Neural progenitor cell (in vitro differentiated cells): ENCODE data around the gene DOK5. TPM values are rescaled to one million over a fixed set of nuclear protein-coding genes. Genes with fewer than 3 reads are reported as not detected.

Experiments used
- DNase-seq: peaks from one replicate; pipeline ENCODE4 v3.0.0-alpha.2; 2016; ENCODE audit warnings: low spot score
- H2AFZ ChIP-seq: fragments of 200-600 bp; sonication (generic); replicated peaks from 2 replicates; pipeline ENCODE4 v1.6.1; 2016; ENCODE audit warnings: antibody characterized with exemption
- H3F3A ChIP-seq: fragments of 200-600 bp; sonication (generic); 2 replicates; pipeline ENCODE4 v1.6.1; 2016; ENCODE audit warnings: antibody characterized with exemption, low read depth
- H3K27ac ChIP-seq: fragments of 200-600 bp; sonication (generic); 2 replicates; pipeline ENCODE4 v1.5.1; 2016; ENCODE audit warnings: mild to moderate bottlenecking
- H3K27me3 ChIP-seq: fragments of 200-600 bp; sonication (generic); 2 replicates; pipeline ENCODE4 v1.6.1; 2016; ENCODE audit warnings: mild to moderate bottlenecking, moderate library complexity
- H3K36me3 ChIP-seq: fragments of 200-600 bp; sonication (generic); 2 replicates; pipeline ENCODE4 v1.5.1; 2016
- H3K4me1 ChIP-seq: fragments of 200-600 bp; sonication (generic); 2 replicates; pipeline ENCODE4 v1.6.1; 2016; ENCODE audit warnings: mixed run types
- H3K4me2 ChIP-seq: fragments of 200-600 bp; sonication (generic); 2 replicates; pipeline ENCODE4 v1.6.1; 2016
- H3K4me3 ChIP-seq: fragments of 200-600 bp; sonication (generic); 2 replicates; pipeline ENCODE4 v1.5.1; 2016
- H3K79me2 ChIP-seq: fragments of 200-600 bp; sonication (generic); 2 replicates; pipeline ENCODE4 v1.6.1; 2016; ENCODE audit warnings: low read depth
- H3K9ac ChIP-seq: fragments of 200-600 bp; sonication (generic); 2 replicates; pipeline ENCODE4 v1.6.1; 2016
- H3K9me3 ChIP-seq: fragments of 200-600 bp; sonication (generic); 2 replicates; pipeline ENCODE4 v1.5.1; 2016; ENCODE audit warnings: low read depth
- H4K20me1 ChIP-seq: fragments of 200-600 bp; sonication (generic); 2 replicates; pipeline ENCODE4 v1.6.1; 2016; ENCODE audit warnings: low read depth
- H3K27ac Mint-ChIP-seq: 3 replicates; pipeline ENCODE4 v1.8.0; 2021; ENCODE audit warnings: mixed read lengths
- H3K27me3 Mint-ChIP-seq: 2 replicates; pipeline ENCODE4 v1.8.0; 2022; ENCODE audit warnings: low read depth, mild to moderate bottlenecking, inconsistent platforms, moderate library complexity, mixed read lengths; ENCODE audit not compliant: insufficient read depth
- H3K36me3 Mint-ChIP-seq: 3 replicates; pipeline ENCODE4 v1.8.0; 2021; ENCODE audit warnings: mixed read lengths
- H3K4me1 Mint-ChIP-seq: 3 replicates; pipeline ENCODE4 v1.8.0; 2021; ENCODE audit warnings: mixed read lengths
- H3K4me3 Mint-ChIP-seq: 3 replicates; pipeline ENCODE4 v1.8.0; 2021; ENCODE audit warnings: mild to moderate bottlenecking, moderate library complexity, mixed read lengths
- H3K9me3 Mint-ChIP-seq: 3 replicates; pipeline ENCODE4 v1.8.0; 2020; ENCODE audit warnings: mixed read lengths
- EZH2 ChIP-seq: fragments of 200-600 bp; sonication (generic); IDR thresholded peaks from 2 replicates; pipeline ENCODE4 v1.6.1; 2017; ENCODE audit warnings: antibody characterized with exemption, mild to moderate bottlenecking, moderate library complexity
- EZH2phosphoT487 ChIP-seq: fragments of 200-600 bp; sonication (generic); IDR thresholded peaks from 2 replicates; pipeline ENCODE4 v1.6.1; 2017; ENCODE audit warnings: antibody characterized with exemption
- total RNA-seq: library from RNA; depleted of rRNA; stranded (reverse); fragments of >200 nt; gene quantifications from 2 replicates; pipeline ENCODE4 v1.2.3, GENCODE V29; 2015; ENCODE audit warnings: low replicate concordance
- TF ChIP-seq, protein P1 (sequence below): fragments of 200-600 bp; sonication (generic); IDR thresholded peaks from 2 replicates; pipeline ENCODE4 v1.5.1; 2017; ENCODE audit warnings: antibody characterized with exemption, mild to moderate bottlenecking

The DOK5 gene
- total RNA-seq, 1 donor from 2014 or later: 3.1 TPM

DNA sequence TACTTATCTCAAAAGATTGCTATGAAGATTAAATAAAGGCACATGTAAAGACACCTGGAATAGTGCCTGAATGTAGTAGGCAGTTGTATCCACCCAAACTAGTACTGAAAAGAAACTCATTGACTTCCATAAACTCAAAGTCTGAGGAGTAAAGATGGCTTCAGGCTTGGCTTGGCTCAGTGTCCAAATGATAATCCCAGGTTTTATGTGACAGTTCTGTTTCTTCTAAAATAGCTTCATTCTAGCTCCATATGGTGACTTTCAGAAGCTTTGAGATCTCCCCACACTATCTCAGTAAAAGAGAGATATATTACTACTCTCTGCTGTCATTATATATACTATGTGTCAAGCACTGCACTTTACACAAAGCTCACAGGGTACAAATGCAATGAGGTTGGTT is 121.3 kb downstream of the DOK5 start:
- H3K9ac ChIP-seq: no peak overlapping the region
- Mint-ChIP-seq H3K27me3 (no peaks in the 10 kb centered on the region), H3K36me3 (peaks cover 34% of the 10 kb centered on the region), H3K9me3 (peaks cover 7% of the 10 kb centered on the region), H3K4me1 (no peaks in the 10 kb centered on the region), H3K4me3 (no peak overlapping the region), H3K27ac (no peak overlapping the region)
- TF ChIP-seq EZH2: no peak
- TF ChIP-seq, protein P1, sequence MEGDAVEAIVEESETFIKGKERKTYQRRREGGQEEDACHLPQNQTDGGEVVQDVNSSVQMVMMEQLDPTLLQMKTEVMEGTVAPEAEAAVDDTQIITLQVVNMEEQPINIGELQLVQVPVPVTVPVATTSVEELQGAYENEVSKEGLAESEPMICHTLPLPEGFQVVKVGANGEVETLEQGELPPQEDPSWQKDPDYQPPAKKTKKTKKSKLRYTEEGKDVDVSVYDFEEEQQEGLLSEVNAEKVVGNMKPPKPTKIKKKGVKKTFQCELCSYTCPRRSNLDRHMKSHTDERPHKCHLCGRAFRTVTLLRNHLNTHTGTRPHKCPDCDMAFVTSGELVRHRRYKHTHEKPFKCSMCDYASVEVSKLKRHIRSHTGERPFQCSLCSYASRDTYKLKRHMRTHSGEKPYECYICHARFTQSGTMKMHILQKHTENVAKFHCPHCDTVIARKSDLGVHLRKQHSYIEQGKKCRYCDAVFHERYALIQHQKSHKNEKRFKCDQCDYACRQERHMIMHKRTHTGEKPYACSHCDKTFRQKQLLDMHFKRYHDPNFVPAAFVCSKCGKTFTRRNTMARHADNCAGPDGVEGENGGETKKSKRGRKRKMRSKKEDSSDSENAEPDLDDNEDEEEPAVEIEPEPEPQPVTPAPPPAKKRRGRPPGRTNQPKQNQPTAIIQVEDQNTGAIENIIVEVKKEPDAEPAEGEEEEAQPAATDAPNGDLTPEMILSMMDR: no peak
- no peak for TF ChIP-seq EZH2phosphoT487
- H3K36me3 ChIP-seq: no peaks in the 10 kb centered on the region
- H3K27ac ChIP-seq: no peak overlapping the region
- H3K4me3 ChIP-seq: no peak overlapping the region
- no peaks in the 10 kb centered on the region for H3K27me3 ChIP-seq
- H3K79me2 ChIP-seq: no peaks in the 10 kb centered on the region
- H3F3A ChIP-seq: no peaks in the 10 kb centered on the region
- H3K4me1 ChIP-seq: no peaks in the 10 kb centered on the region
- no peaks in the 10 kb centered on the region for H3K9me3 ChIP-seq
- H3K4me2 ChIP-seq: no peak overlapping the region
- no peak for DNase-seq
- H4K20me1 ChIP-seq: no peaks in the 10 kb centered on the region
- no peak overlapping the region for H2AFZ ChIP-seq

DNA sequence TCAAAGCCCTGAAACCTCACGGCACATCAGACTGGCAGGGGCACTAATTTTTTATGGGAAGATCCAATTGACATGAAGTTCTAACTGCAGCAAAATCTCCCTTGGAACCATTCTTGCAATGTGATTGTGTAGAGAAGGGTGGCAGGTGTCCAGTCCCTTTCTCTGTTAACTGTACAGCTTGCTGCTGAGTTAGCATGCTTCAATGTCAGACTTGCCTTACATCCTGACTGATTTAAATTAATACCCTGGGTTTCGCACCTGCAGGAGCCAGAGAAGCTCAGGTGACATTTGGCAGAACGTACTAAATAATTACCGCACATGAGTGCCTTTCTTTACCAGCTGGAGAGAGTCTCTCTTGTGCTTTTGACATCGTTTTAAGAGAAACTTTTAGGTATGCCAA is 123.0 kb downstream of the DOK5 start:
- H3K4me3 ChIP-seq: no peak overlapping the region
- Mint-ChIP-seq H3K9me3 (peaks cover 7% of the 10 kb centered on the region), H3K27me3 (no peaks in the 10 kb centered on the region), H3K4me3 (no peak overlapping the region), H3K4me1 (peaks cover 2% of the 10 kb centered on the region), H3K27ac (peak overlapping the region; percentile 17), H3K36me3 (peaks cover 28% of the 10 kb centered on the region)
- no peak for TF ChIP-seq EZH2phosphoT487
- no peak for TF ChIP-seq EZH2
- TF ChIP-seq, protein P1: no peak
- H3K27ac ChIP-seq: no peak overlapping the region
- no peak overlapping the region for H2AFZ ChIP-seq
- no peaks in the 10 kb centered on the region for H3K9me3 ChIP-seq
- no peaks in the 10 kb centered on the region for H3F3A ChIP-seq
- no peaks in the 10 kb centered on the region for H3K4me1 ChIP-seq
- H3K9ac ChIP-seq: no peak overlapping the region
- no peak for DNase-seq
- H3K4me2 ChIP-seq: no peak overlapping the region
- no peaks in the 10 kb centered on the region for H4K20me1 ChIP-seq
- H3K36me3 ChIP-seq: no peaks in the 10 kb centered on the region
- no peaks in the 10 kb centered on the region for H3K79me2 ChIP-seq
- H3K27me3 ChIP-seq: no peaks in the 10 kb centered on the region

DNA sequence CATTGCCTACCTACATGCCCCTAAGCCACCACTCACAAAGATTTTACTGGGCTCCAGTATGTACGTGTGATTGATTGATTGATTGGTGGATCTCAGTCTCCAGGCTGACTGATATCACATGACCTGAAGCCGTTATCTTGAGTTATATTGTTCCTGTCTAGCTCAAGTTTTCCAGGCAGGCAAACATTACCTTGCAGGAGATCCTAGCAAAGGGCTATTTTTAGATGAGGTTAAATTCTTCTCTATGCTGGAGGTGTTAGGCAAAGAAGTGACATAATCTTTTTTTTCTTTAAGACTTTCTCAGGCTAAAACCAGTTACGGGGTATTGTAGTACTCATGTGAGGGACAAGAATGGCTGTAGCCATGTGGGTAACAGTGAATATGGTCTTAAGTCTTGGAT is 125.2 kb downstream of the DOK5 start:
- Mint-ChIP-seq H3K4me3 (no peak overlapping the region), H3K4me1 (peaks cover 5% of the 10 kb centered on the region), H3K36me3 (peaks cover 22% of the 10 kb centered on the region), H3K27me3 (no peaks in the 10 kb centered on the region), H3K9me3 (peaks cover 7% of the 10 kb centered on the region), H3K27ac (no peak overlapping the region)
- Histone ChIP-seq H4K20me1 (no peaks in the 10 kb centered on the region), H3K27me3 (no peaks in the 10 kb centered on the region), H3K9ac (no peak overlapping the region), H3K79me2 (no peaks in the 10 kb centered on the region), H3K4me3 (no peak overlapping the region), H3F3A (no peaks in the 10 kb centered on the region), H3K4me2 (no peak overlapping the region), H3K9me3 (no peaks in the 10 kb centered on the region), H3K27ac (no peak overlapping the region), H2AFZ (no peak overlapping the region), H3K36me3 (no peaks in the 10 kb centered on the region), H3K4me1 (no peaks in the 10 kb centered on the region)
- TF ChIP-seq, protein P1: no peak
- TF ChIP-seq EZH2 (no peak), EZH2phosphoT487 (no peak)
- DNase-seq: no peak
